GM12892 (cell line): ENCODE results near the gene BDH1.

Experiments
- DNase-seq: peaks from one replicate; pipeline ENCODE4 v3.0.0; 2011; ENCODE audit not compliant: insufficient read length
- FAIRE-seq: peaks from 2 replicates; lab custom pipeline; 2011; peaks lifted over from hg19 to GRCh38; lab: Jason Lieb, UNC
- POLR2A ChIP-seq: IDR thresholded peaks from 2 replicates; pipeline ENCODE4 v1.6.1; 2011; ENCODE audit warnings: low read depth, low read length, control low read depth
- POLR2AphosphoS5 ChIP-seq: IDR thresholded peaks from 2 replicates; pipeline ENCODE4 v1.6.1; 2011; ENCODE audit warnings: low read depth, low read length, control low read depth
- TAF1 ChIP-seq: IDR thresholded peaks from 2 replicates; pipeline ENCODE4 v1.6.1; 2011; ENCODE audit warnings: low read depth, mild to moderate bottlenecking, control low read depth, low read length, borderline replicate concordance

Gene BDH1

GRCh38 chr3:197539651-197540051 lies 16.1 kb downstream of the BDH1 start:
- no peak for DNase-seq
- TF ChIP-seq TAF1 (no peak), POLR2AphosphoS5 (no peak), POLR2A (no peak)
- no peak for FAIRE-seq

- FAIRE-seq: no peak
- no peak for DNase-seq
- no peak for TF ChIP-seq POLR2AphosphoS5
- TF ChIP-seq POLR2A: no peak
- TF ChIP-seq TAF1: no peak
Observed at GRCh38 chr3:197533927-197534725, 21.6 kb downstream of the BDH1 start.

- no peak for TF ChIP-seq POLR2AphosphoS5
- no peak for TF ChIP-seq TAF1
- TF ChIP-seq POLR2A: no peak
- FAIRE-seq (no peak), DNase-seq (no peak)
Observed at GRCh38 chr3:197533396-197533795, 22.4 kb downstream of the BDH1 start.

- TF ChIP-seq POLR2AphosphoS5 (no peak), TAF1 (no peak), POLR2A (no peak)
- DNase-seq (no peak), FAIRE-seq (no peak)
Observed at GRCh38 chr3:197532388-197532787, 23.4 kb downstream of the BDH1 start.

GRCh38 chr3:197528190-197528589 lies 27.6 kb downstream of the BDH1 start:
- TF ChIP-seq POLR2A (no peak), POLR2AphosphoS5 (no peak), TAF1 (no peak)
- DNase-seq (no peak), FAIRE-seq (no peak)

- FAIRE-seq: no peak
- DNase-seq: no peak
- TF ChIP-seq POLR2AphosphoS5 (no peak), POLR2A (no peak), TAF1 (no peak)
Observed at GRCh38 chr3:197527569-197527968, 28.2 kb downstream of the BDH1 start.

GRCh38 chr3:197525706-197526105 lies 30.1 kb downstream of the BDH1 start:
- DNase-seq: no peak
- no peak for TF ChIP-seq POLR2AphosphoS5
- no peak for TF ChIP-seq POLR2A
- TF ChIP-seq TAF1: no peak
- no peak for FAIRE-seq

- no peak for DNase-seq
- TF ChIP-seq POLR2AphosphoS5: no peak
- no peak for TF ChIP-seq POLR2A
- no peak for TF ChIP-seq TAF1
- FAIRE-seq: no peak
Observed at GRCh38 chr3:197524128-197524527, 31.6 kb downstream of the BDH1 start.

- TF ChIP-seq POLR2A (no peak), TAF1 (no peak), POLR2AphosphoS5 (no peak)
- FAIRE-seq: no peak
- DNase-seq: no peak
Observed at GRCh38 chr3:197523526-197523925, 32.2 kb downstream of the BDH1 start.

- FAIRE-seq: no peak
- no peak for DNase-seq
- no peak for TF ChIP-seq TAF1
- TF ChIP-seq POLR2AphosphoS5: no peak
- TF ChIP-seq POLR2A: no peak
Observed at GRCh38 chr3:197522881-197523441, 32.8 kb downstream of the BDH1 start.

- no peak for FAIRE-seq
- no peak for DNase-seq
- TF ChIP-seq TAF1: no peak
- TF ChIP-seq POLR2A: no peak
- TF ChIP-seq POLR2AphosphoS5: no peak
Observed at GRCh38 chr3:197522183-197522715, 33.5 kb downstream of the BDH1 start.
